Heart left ventricle (tissue), 13 donors: ENCODE data around the gene LCMT1.

Experiments used
- POLR2A ChIP-seq, 2 donors: fragments of 450-650 bp; IDR thresholded peaks; one replicate each; pipeline ENCODE4 v1.6.1; 2017; ENCODE audit warnings: antibody characterized with exemption in 2 of 2, mild to moderate bottlenecking in 2 of 2, moderate library complexity in 2 of 2
- TF ChIP-seq, protein P1 (sequence below), 12 donors: fragments of 200-600 bp; sonication (generic) in 4 of 12; IDR thresholded peaks; one replicate each; pipeline versions ENCODE4 v1.5.0 to v1.8.0; 2018 to 2022; ENCODE audit warnings: antibody characterized with exemption in 12 of 12, mild to moderate bottlenecking in 5 of 12
- donor health status: ischemic (EF 13 %, LVEDD 7.1; RV severe dilation, severe dysfunction).
- donor health status: DM: no; HTN: yes; CAD: no.
- donor health status: DM: no; HTN: no; CAD: no.
- donor health status: ischemic (EF 25% LVEDD 6.9; RV normal size, moderate dysfunction).
- donor health status: ischemic (EF 25% LVEDD 5.7; RV mildly dilated, moderate dysfunction).
- donor health status: ischemic (EF 35%, LVEDD 5.7; RV mildly dilated, moderate dysfunction).
- donor health status: nonischemic (EF 11% LVEDD 7.7; RV severe dilation, severe dysfunction).
- donor health status: DM: yes; HTN: yes; CAD: no.
- donor health status: PGD.
- donor health status: ischemic (EF 29% LVEDD 5.4; RV normal size, mild dysfunction).
- donor health status: nonischemic (EF 23%, LVEDD 6.1; RV moderate dilation, normal function).

GRCh38 chr16:25213709-25214397, 102.3 kb downstream of the LCMT1 start:
- TF ChIP-seq, protein P1, sequence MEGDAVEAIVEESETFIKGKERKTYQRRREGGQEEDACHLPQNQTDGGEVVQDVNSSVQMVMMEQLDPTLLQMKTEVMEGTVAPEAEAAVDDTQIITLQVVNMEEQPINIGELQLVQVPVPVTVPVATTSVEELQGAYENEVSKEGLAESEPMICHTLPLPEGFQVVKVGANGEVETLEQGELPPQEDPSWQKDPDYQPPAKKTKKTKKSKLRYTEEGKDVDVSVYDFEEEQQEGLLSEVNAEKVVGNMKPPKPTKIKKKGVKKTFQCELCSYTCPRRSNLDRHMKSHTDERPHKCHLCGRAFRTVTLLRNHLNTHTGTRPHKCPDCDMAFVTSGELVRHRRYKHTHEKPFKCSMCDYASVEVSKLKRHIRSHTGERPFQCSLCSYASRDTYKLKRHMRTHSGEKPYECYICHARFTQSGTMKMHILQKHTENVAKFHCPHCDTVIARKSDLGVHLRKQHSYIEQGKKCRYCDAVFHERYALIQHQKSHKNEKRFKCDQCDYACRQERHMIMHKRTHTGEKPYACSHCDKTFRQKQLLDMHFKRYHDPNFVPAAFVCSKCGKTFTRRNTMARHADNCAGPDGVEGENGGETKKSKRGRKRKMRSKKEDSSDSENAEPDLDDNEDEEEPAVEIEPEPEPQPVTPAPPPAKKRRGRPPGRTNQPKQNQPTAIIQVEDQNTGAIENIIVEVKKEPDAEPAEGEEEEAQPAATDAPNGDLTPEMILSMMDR (IDR thresholded peaks at IDR 0.05): no peak
- no peak for TF ChIP-seq POLR2A (IDR thresholded peaks at IDR 0.05)
